ENCODE results near the gene SOS1. TPM values are rescaled to one million over a fixed set of nuclear protein-coding genes. Genes with fewer than 3 reads are reported as not detected.
"Not testable (repeated sequence)": the region's sequence is repeated elsewhere in the genome, so short reads cannot be mapped to it uniquely, and the experiment has no call there.

The SOS1 gene
- total and polyA plus RNA-seq, 2 of the 13 experiments (the other 11 are each of a cell fraction or from before 2014, with no cell fraction given): 20.8 to 60.4 TPM

DNA sequence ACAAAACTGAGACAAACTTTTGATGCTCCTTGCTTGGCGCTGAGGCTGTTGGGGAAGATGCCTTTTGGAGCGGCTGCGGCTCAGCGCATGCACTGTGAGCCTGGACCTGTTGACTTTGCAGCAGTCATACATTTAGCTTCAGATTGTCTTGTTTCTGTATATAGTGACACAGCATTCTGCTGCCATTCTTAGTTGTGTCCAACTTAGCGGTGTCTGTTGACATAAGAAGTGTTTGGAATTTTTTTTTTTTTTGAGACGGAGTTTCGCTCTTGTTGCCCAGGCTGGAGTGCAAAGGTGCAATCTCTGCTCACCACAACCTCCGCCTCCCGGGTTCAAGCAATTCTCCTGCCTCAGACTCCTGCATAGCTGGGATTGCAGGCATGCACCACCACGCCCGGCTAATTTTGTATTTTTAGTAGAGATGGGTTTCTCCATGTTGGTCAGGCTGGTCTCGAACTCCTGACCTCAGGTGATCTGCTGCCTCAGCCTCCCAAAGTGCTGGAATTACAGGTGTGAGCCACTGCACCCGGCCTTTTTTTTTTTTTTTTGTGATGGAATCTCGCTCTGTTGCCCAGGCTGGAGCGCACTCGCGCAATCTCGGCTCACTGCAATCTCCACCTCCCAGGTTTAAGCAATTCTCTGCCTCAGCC, 17.5 kb upstream of the SOS1 start (continued):
- TF ChIP-seq POGZ (CRISPR knock-in tag; IDR thresholded peaks at IDR 0.05): peak; percentile 37
- TF ChIP-seq, protein P1, sequence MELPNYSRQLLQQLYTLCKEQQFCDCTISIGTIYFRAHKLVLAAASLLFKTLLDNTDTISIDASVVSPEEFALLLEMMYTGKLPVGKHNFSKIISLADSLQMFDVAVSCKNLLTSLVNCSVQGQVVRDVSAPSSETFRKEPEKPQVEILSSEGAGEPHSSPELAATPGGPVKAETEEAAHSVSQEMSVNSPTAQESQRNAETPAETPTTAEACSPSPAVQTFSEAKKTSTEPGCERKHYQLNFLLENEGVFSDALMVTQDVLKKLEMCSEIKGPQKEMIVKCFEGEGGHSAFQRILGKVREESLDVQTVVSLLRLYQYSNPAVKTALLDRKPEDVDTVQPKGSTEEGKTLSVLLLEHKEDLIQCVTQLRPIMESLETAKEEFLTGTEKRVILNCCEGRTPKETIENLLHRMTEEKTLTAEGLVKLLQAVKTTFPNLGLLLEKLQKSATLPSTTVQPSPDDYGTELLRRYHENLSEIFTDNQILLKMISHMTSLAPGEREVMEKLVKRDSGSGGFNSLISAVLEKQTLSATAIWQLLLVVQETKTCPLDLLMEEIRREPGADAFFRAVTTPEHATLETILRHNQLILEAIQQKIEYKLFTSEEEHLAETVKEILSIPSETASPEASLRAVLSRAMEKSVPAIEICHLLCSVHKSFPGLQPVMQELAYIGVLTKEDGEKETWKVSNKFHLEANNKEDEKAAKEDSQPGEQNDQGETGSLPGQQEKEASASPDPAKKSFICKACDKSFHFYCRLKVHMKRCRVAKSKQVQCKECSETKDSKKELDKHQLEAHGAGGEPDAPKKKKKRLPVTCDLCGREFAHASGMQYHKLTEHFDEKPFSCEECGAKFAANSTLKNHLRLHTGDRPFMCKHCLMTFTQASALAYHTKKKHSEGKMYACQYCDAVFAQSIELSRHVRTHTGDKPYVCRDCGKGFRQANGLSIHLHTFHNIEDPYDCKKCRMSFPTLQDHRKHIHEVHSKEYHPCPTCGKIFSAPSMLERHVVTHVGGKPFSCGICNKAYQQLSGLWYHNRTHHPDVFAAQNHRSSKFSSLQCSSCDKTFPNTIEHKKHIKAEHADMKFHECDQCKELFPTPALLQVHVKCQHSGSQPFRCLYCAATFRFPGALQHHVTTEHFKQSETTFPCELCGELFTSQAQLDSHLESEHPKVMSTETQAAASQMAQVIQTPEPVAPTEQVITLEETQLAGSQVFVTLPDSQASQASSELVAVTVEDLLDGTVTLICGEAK (IDR thresholded peaks at IDR 0.05): not testable (repeated sequence)
- TF ChIP-seq, protein P1 (CRISPR knock-in tag; IDR thresholded peaks at IDR 0.05): peak; percentile 21; the same call in 1 of the 2 replicates
- TF ChIP-seq, protein P2, sequence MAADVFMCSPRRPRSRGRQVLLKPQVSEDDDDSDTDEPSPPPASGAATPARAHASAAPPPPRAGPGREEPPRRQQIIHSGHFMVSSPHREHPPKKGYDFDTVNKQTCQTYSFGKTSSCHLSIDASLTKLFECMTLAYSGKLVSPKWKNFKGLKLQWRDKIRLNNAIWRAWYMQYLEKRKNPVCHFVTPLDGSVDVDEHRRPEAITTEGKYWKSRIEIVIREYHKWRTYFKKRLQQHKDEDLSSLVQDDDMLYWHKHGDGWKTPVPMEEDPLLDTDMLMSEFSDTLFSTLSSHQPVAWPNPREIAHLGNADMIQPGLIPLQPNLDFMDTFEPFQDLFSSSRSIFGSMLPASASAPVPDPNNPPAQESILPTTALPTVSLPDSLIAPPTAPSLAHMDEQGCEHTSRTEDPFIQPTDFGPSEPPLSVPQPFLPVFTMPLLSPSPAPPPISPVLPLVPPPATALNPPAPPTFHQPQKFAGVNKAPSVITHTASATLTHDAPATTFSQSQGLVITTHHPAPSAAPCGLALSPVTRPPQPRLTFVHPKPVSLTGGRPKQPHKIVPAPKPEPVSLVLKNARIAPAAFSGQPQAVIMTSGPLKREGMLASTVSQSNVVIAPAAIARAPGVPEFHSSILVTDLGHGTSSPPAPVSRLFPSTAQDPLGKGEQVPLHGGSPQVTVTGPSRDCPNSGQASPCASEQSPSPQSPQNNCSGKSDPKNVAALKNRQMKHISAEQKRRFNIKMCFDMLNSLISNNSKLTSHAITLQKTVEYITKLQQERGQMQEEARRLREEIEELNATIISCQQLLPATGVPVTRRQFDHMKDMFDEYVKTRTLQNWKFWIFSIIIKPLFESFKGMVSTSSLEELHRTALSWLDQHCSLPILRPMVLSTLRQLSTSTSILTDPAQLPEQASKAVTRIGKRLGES (CRISPR knock-in tag; IDR thresholded peaks at IDR 0.05; ENCODE audit: borderline replicate concordance): peak; percentile 64; the same call in 1 of the 2 replicates
- peak; percentile 60; the same call in 1 of the 2 replicates for TF ChIP-seq ZNF614 (CRISPR knock-in tag; IDR thresholded peaks at IDR 0.05; ENCODE audit: borderline replicate concordance)
- peak; percentile 43; the same call in 1 of the 2 replicates for TF ChIP-seq MIXL1 (CRISPR knock-in tag; IDR thresholded peaks at IDR 0.05)
- TF ChIP-seq GABPB1 (CRISPR knock-in tag; IDR thresholded peaks at IDR 0.05): peak; percentile 29; the same call in 1 of the 2 replicates
- TF ChIP-seq ZNF609 (CRISPR knock-in tag; IDR thresholded peaks at IDR 0.05; ENCODE audit: borderline replicate concordance): peak; percentile 40; the same call in 1 of the 2 replicates
- TF ChIP-seq ZNF333 (CRISPR knock-in tag; IDR thresholded peaks at IDR 0.05; ENCODE audit: borderline replicate concordance): 0 out of 2 replicates have a peak, but pooled peaks have one; percentile 53
- TF ChIP-seq KDM2A (CRISPR knock-in tag; IDR thresholded peaks at IDR 0.05; ENCODE audit: borderline replicate concordance, low read depth): peak; percentile 48
- peak; percentile 96 for TF ChIP-seq SALL1 (CRISPR knock-in tag; IDR thresholded peaks at IDR 0.05)

All from HepG2 (cell line).